GM21737 (cell line): ENCODE data around the gene NPC2.

ENCODE experiments used
- ATAC-seq: cut with Tn5 transposase; IDR thresholded peaks from one replicate; pipeline ENCODE4 v1.9.1; 2021; ENCODE audit warnings: mild to moderate bottlenecking, moderate library complexity; ENCODE audit not compliant: unreplicated experiment

Gene NPC2

GRCh38 chr14:74519316-74520074, 26.4 kb upstream of the NPC2 start:
- no peak for ATAC-seq

- ATAC-seq: no peak
These were observed 25.1 kb upstream of the NPC2 start for GRCh38 chr14:74518221-74518620.

- no peak for ATAC-seq
These were observed 24.6 kb upstream of the NPC2 start for GRCh38 chr14:74517731-74518130.

DNA sequence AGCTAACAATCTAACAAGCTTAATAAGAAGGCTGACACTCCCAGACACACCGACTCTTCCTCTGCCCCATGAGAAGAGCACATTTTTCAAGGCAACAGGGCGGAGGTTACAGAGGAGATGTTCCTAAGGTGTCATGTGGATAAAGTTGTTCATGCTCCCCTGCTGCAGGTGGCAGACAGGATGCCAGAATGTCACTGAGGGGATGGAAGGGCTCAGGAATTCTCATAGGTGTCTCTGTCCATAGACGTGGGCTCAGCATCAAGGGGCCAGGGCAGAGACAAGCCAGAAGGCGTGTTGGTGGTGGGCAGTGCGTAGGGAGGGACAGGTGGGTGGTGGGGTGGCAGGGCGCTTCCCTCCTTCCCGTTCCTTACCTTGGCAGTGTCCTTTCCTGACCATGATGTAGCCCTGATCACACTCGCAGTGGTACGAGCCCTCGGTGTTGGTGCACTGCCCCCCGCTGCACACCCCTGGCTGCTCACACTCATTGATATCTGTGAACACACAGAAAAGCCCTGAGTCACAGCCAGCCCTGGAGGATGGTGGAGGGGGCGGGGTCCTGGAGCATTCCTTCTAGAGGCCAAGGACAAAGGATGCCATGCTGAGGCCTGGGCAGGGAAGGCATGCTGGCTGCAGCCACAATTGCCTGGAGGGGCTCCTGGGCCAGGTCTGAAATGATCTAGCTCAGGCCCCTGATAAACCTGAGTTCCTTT, 23.5 kb upstream of the NPC2 start:
- no peak for ATAC-seq

GRCh38 chr14:74515891-74516412, 22.8 kb upstream of the NPC2 start:
- no peak for ATAC-seq

DNA sequence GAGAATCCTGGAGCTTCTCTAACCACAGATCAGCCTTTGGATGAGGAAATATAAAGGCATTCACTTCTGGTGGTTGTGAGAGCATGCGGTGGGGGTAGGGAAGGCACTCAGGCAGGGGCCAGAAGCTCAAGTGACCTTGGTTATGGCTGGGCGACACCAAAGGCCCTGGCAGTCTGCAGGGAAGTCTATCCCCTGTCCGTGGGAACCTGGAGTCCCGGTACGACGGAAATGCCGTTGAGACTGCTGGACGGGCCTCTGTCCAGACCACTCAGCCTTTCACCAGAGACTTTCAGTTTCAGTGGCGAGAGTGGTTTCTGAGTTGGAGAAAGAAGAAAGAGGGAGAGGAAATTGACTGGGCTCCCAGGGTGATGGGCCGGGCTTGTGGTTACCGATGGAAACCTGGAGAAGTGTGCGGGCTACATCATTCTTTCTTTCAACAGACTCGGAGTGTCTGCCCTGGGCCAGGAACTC, 21.4 kb upstream of the NPC2 start:
- no peak for ATAC-seq

DNA sequence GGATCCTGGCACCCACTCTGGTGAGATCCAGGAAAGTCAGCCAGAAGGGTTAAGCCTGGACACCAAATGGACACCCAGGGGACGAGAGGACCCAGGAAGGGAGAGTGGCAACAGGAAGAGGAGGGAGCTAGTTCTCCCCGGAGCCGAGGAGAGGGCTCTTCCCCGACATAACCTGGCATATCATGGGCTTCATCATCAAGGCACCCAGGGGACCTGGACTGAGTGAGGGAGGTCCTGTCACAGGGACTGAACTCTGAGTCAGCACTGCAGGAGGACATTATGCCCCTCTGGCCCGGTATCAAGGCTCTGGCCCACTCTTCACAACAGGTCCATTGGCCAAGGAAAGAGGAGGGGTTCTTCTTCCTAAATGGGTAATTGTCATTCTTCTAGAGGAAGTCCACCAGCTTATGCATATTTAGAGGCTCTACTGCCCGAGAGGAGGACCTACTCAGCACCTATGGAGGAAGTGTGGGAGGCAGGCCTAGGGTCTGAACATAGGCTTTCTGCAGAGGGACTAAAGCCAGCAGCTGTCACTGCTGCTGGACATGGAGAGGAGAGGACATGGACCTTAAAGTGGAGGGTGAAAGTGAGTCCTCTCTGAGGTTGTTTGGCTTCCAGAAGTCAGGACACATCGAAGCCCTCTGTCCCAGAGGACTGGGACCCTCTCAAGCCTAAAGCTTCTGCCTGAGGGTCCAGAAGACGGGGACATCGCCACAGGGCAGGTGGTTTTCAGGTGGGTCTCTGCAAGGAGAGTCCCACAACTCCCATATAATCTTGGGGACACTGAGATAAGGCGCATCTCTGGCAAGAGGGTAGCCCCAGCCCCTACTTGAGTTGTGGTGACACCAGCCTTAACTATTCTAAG, 19.1 kb upstream of the NPC2 start:
- no peak for ATAC-seq

- no peak for ATAC-seq
These were observed 17.9 kb upstream of the NPC2 start for GRCh38 chr14:74510959-74511409.

DNA sequence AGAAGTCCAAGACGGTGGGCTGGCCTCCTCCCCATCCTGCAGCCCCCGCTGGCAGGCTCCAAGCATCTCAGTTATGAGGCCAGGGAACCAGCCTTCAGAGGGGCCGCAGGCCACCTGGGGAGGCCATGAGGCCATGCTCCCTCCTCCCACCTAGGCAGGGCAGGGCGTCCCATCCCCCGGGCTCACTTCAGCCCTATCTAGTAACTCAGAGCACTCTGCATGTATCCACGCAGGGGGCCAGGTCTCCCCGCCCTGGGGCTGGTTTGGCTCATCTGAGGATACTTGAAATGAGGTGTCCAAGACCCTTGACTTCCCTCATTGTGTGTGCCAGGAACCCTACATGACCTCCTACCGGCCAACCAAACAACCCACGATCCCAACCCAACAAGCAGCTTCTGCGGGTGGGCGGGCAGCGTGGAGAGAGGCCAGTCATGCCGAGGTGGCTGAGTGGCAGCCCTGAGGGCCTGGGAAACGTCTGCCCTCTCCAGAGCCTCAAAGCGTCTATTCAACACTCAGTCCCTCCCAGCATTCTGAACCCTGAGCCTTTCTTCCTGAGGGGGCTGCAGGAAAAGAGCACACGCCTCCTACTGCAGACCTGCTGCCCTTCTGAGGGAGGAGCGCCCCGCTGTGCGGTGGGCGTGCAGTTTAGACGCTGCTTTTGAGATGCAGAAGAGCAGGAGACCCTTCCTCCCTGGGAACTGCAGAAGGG, 17.3 kb upstream of the NPC2 start:
- ATAC-seq: no peak

- no peak for ATAC-seq
These were observed 16.6 kb upstream of the NPC2 start for GRCh38 chr14:74509587-74510222.

DNA sequence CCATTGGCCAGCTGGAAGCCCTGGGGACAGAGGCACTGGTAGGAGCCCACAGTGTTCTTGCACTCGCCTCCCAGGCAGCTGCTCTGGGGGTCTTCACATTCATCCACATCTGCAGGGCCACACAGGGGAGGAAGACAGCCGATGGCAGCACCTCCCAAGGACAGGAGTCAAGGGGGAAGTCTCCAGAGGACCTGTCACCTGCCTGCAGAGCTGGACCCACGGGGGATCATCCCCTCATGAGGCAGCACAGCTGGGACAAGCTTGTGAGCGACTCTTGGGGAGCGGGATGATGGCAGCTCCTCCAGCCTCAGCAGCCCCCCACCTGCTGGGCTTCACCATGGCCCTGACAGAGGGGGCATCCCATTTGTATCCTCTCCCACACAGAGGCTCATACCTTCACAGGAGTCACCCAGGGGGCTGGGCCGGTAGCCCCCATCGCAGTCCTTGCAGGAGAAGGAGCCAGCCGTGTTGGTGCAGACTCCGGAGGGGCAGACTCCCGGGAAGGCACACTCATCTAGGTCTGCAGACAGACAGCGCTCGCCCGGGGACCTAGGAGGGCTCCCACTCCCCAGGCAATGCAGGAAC, 15.8 kb upstream of the NPC2 start:
- ATAC-seq: no peak

GRCh38 chr14:74508292-74508731, 15.2 kb upstream of the NPC2 start:
- ATAC-seq: no peak

GRCh38 chr14:74507840-74508239, 14.7 kb upstream of the NPC2 start:
- no peak for ATAC-seq

DNA sequence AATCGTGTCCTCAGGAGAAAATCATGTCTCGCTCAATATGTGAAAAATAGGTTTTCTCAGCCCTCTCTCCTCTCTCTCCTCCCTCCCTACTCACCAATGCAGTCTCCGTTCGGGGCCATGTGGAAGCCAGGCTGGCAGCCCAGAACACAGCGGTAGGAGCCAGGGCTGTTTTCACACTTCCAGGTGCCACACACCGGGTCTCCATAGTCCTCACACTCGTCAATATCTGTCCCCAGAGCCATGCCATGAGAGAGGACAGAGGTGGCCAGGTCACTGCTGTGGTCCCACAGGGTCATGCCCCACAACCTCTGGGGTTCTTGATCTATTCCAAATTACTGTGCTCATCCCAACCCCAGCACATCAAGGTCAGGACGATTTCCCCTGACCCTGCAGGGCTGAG, 14.0 kb upstream of the NPC2 start:
- ATAC-seq: no peak

DNA sequence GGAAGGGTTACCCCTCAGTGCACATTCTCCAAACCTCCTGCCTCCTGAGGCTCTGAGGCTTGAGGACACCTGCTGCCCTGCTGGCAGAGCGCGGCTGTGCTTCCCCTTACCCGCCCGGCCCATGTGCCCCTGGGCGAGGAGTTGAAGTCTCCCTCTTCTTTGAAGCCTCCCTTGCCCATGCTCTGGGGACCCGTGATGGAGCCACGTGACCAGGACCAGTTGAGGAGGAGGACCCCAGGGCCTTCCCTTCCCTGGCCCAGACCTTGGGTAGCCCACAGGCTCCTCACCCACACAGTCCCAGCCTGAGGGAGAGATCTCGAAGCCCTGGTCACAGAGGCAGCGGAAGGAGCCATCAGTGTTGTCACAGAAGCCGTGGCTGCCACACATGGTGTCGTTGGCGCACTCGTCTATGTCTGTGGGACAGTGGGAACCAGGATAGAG, 13.3 kb upstream of the NPC2 start:
- no peak for ATAC-seq

DNA sequence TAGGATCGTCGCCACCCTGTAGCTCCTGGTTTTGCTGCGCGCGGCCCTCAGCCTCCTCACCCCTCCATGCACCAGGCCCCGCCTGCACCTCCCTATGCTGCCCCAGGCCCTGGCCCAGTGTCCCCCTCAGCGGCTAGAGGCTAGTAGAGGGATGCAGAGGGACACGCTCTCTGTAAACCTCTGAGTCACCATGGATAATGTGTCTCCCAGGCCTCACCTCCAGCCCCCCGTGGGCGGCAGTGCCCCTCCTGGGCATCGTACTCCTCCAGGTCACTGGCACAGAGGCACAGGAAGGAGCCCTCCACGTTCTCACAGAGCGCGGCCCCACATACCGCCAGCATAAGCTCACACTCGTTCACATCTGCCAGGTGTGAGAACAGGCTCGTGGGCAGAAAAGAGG, 12.7 kb upstream of the NPC2 start:
- no peak for ATAC-seq

DNA sequence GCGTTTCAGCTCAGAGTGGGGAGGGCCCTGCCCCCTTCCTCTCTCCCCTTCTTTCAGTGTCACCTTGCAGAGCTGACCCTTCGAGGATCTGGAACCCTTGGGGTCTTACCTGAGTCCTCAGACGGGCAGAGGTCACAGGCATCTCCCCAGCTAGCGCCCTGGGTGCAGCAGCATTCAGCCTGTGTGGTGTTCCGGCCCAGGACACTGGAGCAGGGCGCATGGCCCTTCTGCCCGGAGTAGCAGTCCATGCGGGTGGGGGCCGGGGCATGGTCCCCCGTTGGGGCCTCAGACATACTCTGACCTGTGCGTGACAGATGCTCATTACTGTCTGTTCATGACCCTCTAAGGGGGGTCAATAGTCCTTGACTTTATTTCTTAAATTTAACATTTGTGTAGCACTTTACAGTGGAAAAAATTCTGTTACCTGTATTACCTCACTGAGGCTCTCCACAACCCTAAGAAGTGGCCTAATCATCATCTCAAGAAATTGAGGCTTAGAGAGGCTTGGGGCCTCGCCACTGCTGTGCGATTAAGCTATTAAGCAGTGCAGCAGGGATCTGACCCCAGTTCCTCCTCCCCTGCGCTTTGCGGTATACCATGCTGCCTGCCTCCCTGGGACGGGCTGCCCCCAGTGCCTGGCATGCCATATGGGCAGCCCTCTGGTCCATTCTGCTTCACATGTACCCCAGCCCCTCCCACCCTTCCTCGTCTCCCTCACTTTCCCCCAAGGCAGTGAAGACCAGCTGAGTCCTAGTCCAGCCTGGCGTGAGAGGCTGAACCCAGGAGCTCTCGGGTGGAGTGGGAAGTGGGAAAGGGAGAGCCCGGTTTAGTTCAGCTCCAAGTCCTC, 12.0 kb upstream of the NPC2 start:
- no peak for ATAC-seq

GRCh38 chr14:74504412-74504811, 11.3 kb upstream of the NPC2 start:
- ATAC-seq: no peak

- ATAC-seq: no peak
These were observed 10.8 kb upstream of the NPC2 start for GRCh38 chr14:74503938-74504335.
